T-helper 1 cell treated with Interleukin-12 subunit alpha and Interleukin-12 subunit beta and Interleukin-4 antibody, amounts not matched to agents 30 ng/mL and 1 ng/mL, for 36 hours (primary cell): Measurements from ENCODE around the gene PITPNB. TPM values are rescaled to one million over a fixed set of nuclear protein-coding genes. Genes with fewer than 3 reads are reported as not detected.

ENCODE experiments used
- intact Hi-C: fragments of 100-400 bp; cut with micrococcal nuclease; formaldehyde crosslinking; loops from one replicate; pipeline ENCODE4 v1.15.1; 2024
- total RNA-seq: library from RNA; stranded (reverse); gene quantifications from 2 replicates; pipeline ENCODE4 v1.2.3, GENCODE V29; 2022

Gene PITPNB
- total RNA-seq, 1 donor from 2014 or later, result 114 TPM

- intact Hi-C loops, result loop anchor here (1.0 to 5.0 kb wide), 9 partner anchors 34 to 1491 kb away; partner anchors contain the start of genes ASPHD2, CCDC117, HPS4 and HSCB
Measured at GRCh38 chr22:27919942-27920755, 1.1 kb upstream of the PITPNB start.

GRCh38 chr22:27918341-27919221 lies 475 bp downstream of the PITPNB start:
- intact Hi-C loops, result loop anchor here (1.0 to 5.0 kb wide), 9 partner anchors 32 to 1490 kb away; partner anchors contain the start of genes ASPHD2, CCDC117, HPS4 and HSCB

DNA sequence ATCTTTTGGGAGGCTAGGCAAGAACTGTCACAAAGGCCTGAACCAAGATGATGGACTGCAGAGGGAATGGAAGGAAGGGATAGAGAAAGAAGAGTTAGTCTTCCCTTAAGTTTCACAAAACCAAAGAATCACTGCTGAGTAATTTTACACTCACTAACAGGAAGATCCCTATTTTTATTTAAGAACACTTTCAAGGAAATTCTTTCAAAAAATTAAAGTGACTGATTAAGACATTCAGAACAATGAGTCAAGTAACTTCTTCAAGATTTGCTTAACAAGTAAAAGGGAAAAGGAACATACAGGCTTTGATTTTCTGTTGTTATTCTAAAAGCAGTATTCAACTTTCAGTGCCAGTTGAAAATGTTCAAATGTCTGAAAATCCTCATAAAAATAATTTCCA lies 3.1 kb downstream of the PITPNB start:
- intact Hi-C loops, result loop anchor here (5.0 kb wide), 1 partner anchor 896 kb away; no protein-coding TSS in a partner anchor

GRCh38 chr22:27913162-27913741 lies 5.8 kb downstream of the PITPNB start:
- intact Hi-C loops, result no loop called here

- intact Hi-C loops, result no loop called here
Measured at GRCh38 chr22:27912101-27912500, 7.0 kb downstream of the PITPNB start.

DNA sequence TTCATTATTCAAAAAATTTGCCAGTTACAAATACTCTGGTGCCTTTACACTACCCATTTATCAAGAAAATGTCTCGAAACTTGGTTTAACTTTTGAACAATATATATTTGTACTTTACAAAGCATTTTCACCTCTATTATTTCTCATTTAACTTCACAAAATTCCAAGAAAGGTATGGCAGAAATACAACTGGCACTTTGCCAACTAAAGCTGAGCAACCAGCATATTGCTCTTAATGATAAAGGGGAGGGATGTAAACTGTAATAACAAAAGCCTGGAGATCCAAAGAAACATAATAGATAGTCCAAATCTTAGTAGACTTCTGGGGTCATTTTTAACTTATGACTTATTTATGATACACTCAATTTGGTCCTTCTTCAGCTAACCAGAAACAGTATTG lies 7.7 kb downstream of the PITPNB start:
- intact Hi-C loops, result no loop called here

GRCh38 chr22:27906241-27906640 lies 12.8 kb downstream of the PITPNB start:
- intact Hi-C loops, result no loop called here

GRCh38 chr22:27905653-27906052 lies 13.4 kb downstream of the PITPNB start:
- intact Hi-C loops, result no loop called here

DNA sequence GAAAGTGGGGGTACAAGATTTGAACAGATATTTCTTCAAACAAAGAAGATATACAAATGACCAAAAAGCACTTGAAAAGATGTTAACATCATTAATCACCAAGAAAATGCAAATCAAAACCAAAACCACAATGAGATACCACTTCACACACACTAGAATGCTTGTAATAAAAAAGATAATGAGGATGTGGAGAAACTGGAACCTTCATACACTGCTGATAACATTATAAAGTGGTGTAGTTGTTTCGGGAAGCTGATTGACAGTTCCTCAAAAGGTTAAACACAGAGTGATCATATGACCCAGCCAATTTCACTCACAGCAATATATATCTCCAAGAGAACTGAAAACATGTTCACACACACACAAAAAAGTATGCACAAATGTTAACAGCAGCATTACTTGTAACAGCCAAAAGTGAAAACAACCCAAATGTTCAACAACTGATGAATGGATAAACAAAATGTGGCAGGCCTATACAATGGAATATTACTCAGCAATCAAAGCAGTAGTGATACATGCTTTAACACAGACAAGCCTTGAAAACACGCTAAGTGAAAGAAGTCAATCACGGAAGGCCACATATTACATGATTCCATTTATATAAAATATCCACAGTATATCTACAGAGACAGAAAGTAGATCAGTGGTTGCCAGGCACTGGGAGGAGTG lies 15.1 kb downstream of the PITPNB start:
- intact Hi-C loops, result no loop called here

DNA sequence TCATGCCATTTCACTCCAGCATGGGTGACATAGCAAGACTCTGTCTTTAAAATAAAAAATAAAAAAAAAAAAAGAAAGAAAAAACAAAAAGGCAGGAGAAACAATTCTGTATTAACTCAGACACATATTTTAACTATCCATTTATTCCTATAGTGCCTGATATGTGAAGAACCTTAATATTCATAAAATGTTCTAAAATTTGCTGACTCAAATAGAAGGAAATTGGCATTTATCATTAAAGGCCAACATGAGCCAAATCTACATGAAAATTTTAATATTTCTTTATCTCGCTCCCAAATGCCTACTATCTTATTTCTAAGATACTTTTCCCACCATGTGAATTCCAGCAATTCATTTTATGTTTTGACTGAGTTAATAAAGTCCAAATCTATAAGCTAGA lies 18.9 kb downstream of the PITPNB start:
- intact Hi-C loops, result no loop called here

- intact Hi-C loops, result no loop called here
Measured at GRCh38 chr22:27896245-27896644, 22.8 kb downstream of the PITPNB start.

GRCh38 chr22:27895600-27895999 lies 23.5 kb downstream of the PITPNB start:
- intact Hi-C loops, result no loop called here

DNA sequence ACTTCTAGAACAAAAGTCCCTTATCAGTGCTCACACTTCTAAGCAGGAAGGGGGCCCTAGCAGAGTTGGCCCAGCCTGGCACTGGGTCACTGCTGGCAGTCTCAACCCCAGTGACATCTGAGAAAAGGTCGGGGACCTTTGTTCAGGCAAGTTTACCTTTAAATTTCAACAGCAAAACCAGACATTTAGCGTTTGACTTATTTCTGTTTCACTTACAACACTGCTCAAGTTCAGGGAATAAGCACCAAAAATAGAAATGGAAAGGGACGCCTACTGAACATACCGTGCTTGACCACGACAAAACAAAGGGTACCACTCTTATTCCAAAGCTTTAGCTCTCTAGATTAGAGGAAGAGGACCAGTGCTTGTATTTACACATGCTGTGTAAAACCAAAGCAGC lies 26.2 kb downstream of the PITPNB start:
- intact Hi-C loops, result no loop called here

DNA sequence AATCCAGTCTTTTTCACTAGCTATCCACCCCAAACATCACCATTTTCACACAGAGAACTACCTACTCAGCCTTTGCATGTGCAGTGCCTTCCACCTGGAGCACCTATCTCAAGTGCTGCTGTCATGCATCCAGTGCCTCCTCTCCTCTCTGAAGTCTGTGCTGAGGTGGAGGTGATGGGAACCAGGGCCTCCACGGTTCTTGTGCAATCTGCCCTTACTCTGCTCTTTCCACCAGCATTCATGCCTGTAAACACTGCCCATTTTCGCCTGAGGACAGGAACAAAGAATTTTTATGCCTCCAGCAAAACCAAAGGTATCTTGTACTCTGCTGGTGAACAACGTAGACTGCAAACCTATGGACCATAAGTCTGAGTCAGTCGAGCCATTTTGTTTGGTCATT lies 27.0 kb downstream of the PITPNB start:
- intact Hi-C loops, result no loop called here

DNA sequence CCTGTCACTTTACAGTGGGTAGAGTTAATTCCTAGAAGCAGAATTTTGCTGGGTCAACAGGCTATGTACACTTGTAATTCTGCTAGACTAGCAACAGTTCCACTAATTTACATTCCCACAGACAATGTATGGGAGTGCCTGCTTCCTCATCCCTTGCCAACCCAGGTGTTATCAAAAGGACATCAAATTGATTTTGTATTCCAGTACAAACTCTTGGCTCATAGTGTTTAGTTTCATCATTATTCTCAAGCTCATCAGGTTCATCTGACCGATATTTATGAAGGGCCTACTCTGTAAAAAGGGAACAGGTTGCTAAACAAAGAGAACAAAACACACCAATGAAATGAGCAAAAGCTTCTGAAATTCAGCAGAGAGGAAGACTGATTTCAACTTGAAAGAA lies 30.7 kb downstream of the PITPNB start:
- intact Hi-C loops, result loop anchor here (5.0 kb wide), 1 partner anchor 554 kb away; no protein-coding TSS in a partner anchor

GRCh38 chr22:27886843-27887151 lies 32.3 kb downstream of the PITPNB start:
- intact Hi-C loops, result loop anchor here (1.0 to 5.0 kb wide), 3 partner anchors 33 to 556 kb away; partner anchors contain the start of gene PITPNB

GRCh38 chr22:27885977-27886842 lies 32.8 kb downstream of the PITPNB start:
- intact Hi-C loops, result loop anchor here (1.0 to 5.0 kb wide), 3 partner anchors 33 to 556 kb away; partner anchors contain the start of gene PITPNB

- intact Hi-C loops, result no loop called here
Measured at GRCh38 chr22:27883656-27884350, 35.3 kb downstream of the PITPNB start.

GRCh38 chr22:27882507-27883290 lies 36.4 kb downstream of the PITPNB start:
- intact Hi-C loops, result no loop called here
